DOHH2 (cell line): ENCODE measurements around the gene MEAF6.

Experiments used
- H3F3A ChIP-seq: fragments of 200-600 bp; sonication (generic), shearing (Covaris generic); 2 replicates; pipeline ENCODE4 v1.6.0; 2016; ENCODE audit warnings: antibody characterized with exemption, mild to moderate bottlenecking; ENCODE audit not compliant: control insufficient read depth, insufficient read depth
- H3K27ac ChIP-seq: fragments of 200-600 bp; sonication (generic); 2 replicates; pipeline ENCODE4 v1.5.1; 2014; ENCODE audit warnings: low read depth, mild to moderate bottlenecking, low read length, moderate library complexity
- H3K27me3 ChIP-seq: fragments of 200-600 bp; sonication (generic); 2 replicates; pipeline ENCODE4 v1.6.1; 2014; ENCODE audit warnings: mild to moderate bottlenecking, low read length, mixed read lengths; ENCODE audit not compliant: control insufficient read depth
- H3K36me3 ChIP-seq: fragments of 200-600 bp; sonication (generic); 2 replicates; pipeline ENCODE4 v1.6.1; 2014; ENCODE audit warnings: mild to moderate bottlenecking, low read length, moderate library complexity, mixed read lengths; ENCODE audit not compliant: control insufficient read depth
- H3K4me1 ChIP-seq: fragments of 200-600 bp; sonication (generic); 2 replicates; pipeline ENCODE4 v1.6.1; 2014; ENCODE audit warnings: mild to moderate bottlenecking, low read length, mixed read lengths; ENCODE audit not compliant: control insufficient read depth
- H3K4me2 ChIP-seq: fragments of 200-600 bp; sonication (generic); 2 replicates; pipeline ENCODE4 v1.6.0; 2014; ENCODE audit warnings: mild to moderate bottlenecking, low read length, moderate library complexity
- H3K4me3 ChIP-seq: fragments of 200-600 bp; sonication (generic); 2 replicates; pipeline ENCODE4 v1.5.1; 2014; ENCODE audit warnings: mild to moderate bottlenecking, low read length, mixed read lengths
- H3K79me2 ChIP-seq: fragments of 200-600 bp; sonication (generic); 2 replicates; pipeline ENCODE4 v1.6.1; 2014; ENCODE audit warnings: mild to moderate bottlenecking, low read length, mixed read lengths; ENCODE audit not compliant: control insufficient read depth
- H3K9me2 ChIP-seq: fragments of 200-600 bp; sonication (generic); replicated peaks from 2 replicates; pipeline ENCODE4 v1.6.1; 2014; ENCODE audit warnings: mild to moderate bottlenecking, low read length, mixed read lengths; ENCODE audit not compliant: control insufficient read depth
- H3K9me3 ChIP-seq: fragments of 200-600 bp; sonication (generic); 2 replicates; pipeline ENCODE4 v1.6.1; 2014; ENCODE audit warnings: antibody characterized with exemption, low read length, mixed read lengths; ENCODE audit not compliant: control insufficient read depth, insufficient read depth
- H4K20me1 ChIP-seq: fragments of 200-600 bp; sonication (generic); 2 replicates; pipeline ENCODE4 v1.6.0; 2014; ENCODE audit warnings: low read depth, mild to moderate bottlenecking, antibody characterized with exemption, low read length, moderate library complexity; ENCODE audit not compliant: control insufficient read depth, insufficient read depth
- EZH2phosphoT487 ChIP-seq: fragments of 200-600 bp; sonication (generic); IDR thresholded peaks from 2 replicates; pipeline ENCODE4 v1.6.1; 2017; ENCODE audit warnings: borderline replicate concordance, mild to moderate bottlenecking, antibody characterized with exemption, low read length, moderate library complexity, mixed read lengths
- TF ChIP-seq, protein P1 (sequence below): fragments of 200-600 bp; sonication (generic); IDR thresholded peaks from one replicate; pipeline ENCODE4 v1.5.1; 2014; ENCODE audit warnings: antibody characterized with exemption, mild to moderate bottlenecking, low read depth, low read length; ENCODE audit not compliant: poor library complexity, severe bottlenecking

MEAF6 gene

GRCh38 chr1:37464443-37464842 lies 50.1 kb downstream of the MEAF6 start:
- no peaks in the 10 kb centered on the region for H4K20me1 ChIP-seq
- no peaks in the 10 kb centered on the region for H3K4me1 ChIP-seq
- H3K27ac ChIP-seq = no peak overlapping the region
- H3K27me3 ChIP-seq = peaks cover 4% of the 10 kb centered on the region
- H3K79me2 ChIP-seq = no peaks in the 10 kb centered on the region
- TF ChIP-seq EZH2phosphoT487 = no peak
- TF ChIP-seq, protein P1, sequence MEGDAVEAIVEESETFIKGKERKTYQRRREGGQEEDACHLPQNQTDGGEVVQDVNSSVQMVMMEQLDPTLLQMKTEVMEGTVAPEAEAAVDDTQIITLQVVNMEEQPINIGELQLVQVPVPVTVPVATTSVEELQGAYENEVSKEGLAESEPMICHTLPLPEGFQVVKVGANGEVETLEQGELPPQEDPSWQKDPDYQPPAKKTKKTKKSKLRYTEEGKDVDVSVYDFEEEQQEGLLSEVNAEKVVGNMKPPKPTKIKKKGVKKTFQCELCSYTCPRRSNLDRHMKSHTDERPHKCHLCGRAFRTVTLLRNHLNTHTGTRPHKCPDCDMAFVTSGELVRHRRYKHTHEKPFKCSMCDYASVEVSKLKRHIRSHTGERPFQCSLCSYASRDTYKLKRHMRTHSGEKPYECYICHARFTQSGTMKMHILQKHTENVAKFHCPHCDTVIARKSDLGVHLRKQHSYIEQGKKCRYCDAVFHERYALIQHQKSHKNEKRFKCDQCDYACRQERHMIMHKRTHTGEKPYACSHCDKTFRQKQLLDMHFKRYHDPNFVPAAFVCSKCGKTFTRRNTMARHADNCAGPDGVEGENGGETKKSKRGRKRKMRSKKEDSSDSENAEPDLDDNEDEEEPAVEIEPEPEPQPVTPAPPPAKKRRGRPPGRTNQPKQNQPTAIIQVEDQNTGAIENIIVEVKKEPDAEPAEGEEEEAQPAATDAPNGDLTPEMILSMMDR = no peak
- H3K4me2 ChIP-seq = no peak overlapping the region
- H3K9me3 ChIP-seq = no peaks in the 10 kb centered on the region
- no peaks in the 10 kb centered on the region for H3K36me3 ChIP-seq
- H3K4me3 ChIP-seq = no peak overlapping the region
- no peaks in the 10 kb centered on the region for H3K9me2 ChIP-seq
- H3F3A ChIP-seq = no peaks in the 10 kb centered on the region

DNA sequence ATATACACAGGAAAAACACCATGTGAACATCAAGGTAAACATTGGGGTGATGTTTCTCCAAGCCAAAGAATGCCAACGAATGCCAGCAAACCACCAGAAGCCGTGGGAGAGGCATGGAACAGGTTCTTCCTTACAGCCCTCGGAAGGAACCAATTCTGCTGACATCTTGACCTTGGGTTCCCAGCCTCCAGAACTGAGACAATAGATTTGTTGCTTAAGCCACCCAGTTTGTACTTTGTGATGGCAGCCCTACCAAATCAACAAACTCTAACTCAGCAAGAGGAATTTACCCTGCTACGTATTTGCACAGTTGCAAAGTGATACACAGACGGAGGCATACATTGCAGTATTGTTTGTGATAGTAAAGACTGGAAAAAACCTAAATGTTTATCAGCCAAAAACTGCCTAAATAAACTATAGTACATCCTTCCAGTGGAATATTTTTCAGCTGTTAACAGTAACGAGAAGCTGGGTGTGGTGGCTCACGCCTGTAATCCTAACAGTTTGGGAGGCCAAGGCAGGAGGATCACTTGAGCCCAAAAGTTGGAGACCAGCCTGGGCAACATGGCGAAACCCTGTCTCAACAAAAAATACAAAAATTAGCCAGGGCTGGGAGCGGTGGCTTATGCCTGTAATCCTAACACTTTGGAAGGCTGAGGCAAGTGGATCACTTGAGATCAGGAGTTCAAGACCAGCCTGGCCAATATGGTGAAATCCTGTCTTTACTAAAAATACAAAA lies 52.7 kb downstream of the MEAF6 start:
- TF ChIP-seq EZH2phosphoT487 = no peak
- TF ChIP-seq, protein P1 = no peak
- Histone ChIP-seq H3K4me2 (no peak overlapping the region), H3K27me3 (0 out of 2 replicates have a peak, but pooled peaks cover under 1% of the 10 kb centered on the region), H3F3A (no peaks in the 10 kb centered on the region), H3K9me3 (no peaks in the 10 kb centered on the region), H3K4me1 (no peaks in the 10 kb centered on the region), H3K4me3 (no peak overlapping the region), H3K27ac (no peak overlapping the region), H3K36me3 (no peaks in the 10 kb centered on the region), H4K20me1 (no peaks in the 10 kb centered on the region; the same call in 1 of the 2 replicates), H3K79me2 (no peaks in the 10 kb centered on the region), H3K9me2 (no peaks in the 10 kb centered on the region)

GRCh38 chr1:37458551-37458950 lies 56.0 kb downstream of the MEAF6 start:
- no peaks in the 10 kb centered on the region for H3K79me2 ChIP-seq
- no peaks in the 10 kb centered on the region for H3K4me1 ChIP-seq
- no peak overlapping the region for H3K4me3 ChIP-seq
- no peak overlapping the region for H3K27ac ChIP-seq
- no peaks in the 10 kb centered on the region for H3F3A ChIP-seq
- 0 out of 2 replicates have a peak, but pooled peaks cover 4% of the 10 kb centered on the region for H3K27me3 ChIP-seq
- TF ChIP-seq, protein P1 = peak; percentile 40
- TF ChIP-seq EZH2phosphoT487 = no peak
- H4K20me1 ChIP-seq = no peaks in the 10 kb centered on the region; the same call in 1 of the 2 replicates
- no peak overlapping the region for H3K4me2 ChIP-seq
- H3K9me3 ChIP-seq = no peaks in the 10 kb centered on the region
- H3K9me2 ChIP-seq = no peaks in the 10 kb centered on the region
- no peaks in the 10 kb centered on the region for H3K36me3 ChIP-seq
